SKM-1 treated with dmso at 0.1 percent for 144 hours (cell line): Measurements from ENCODE around the gene XRN2.

ENCODE experiments used
- DNase-seq: peaks from one replicate; lab custom pipeline; 2025; ENCODE audit not compliant: unreplicated experiment; lab: John Stamatoyannopoulos, UW

The XRN2 gene

DNA sequence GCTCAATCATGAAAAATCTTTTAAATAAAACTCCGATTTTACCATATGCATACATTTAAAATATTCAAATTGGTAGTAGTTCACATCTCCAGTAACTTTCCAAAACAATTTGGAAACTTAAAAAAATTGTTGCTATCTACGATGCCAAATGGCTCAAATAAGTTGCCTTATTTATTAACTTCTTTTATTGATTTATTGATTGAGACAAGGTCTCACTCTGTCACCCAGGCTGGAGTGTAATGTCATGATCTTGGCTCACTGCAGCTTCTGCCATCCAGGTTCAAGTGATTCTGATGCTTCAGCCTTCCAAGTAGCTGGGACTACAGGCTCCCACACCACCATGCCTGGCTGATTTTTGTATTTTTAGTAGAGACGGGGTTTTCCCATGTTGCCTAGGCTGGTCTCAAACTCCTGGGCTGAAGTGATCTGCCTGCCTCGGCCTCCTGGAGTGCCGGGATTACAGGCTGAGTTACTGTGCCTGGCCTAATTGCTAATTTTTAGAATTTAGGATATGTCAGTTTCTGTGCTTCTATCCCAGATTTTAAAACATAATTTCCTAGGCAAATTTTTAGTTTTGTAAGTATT lies 81.3 kb downstream of the XRN2 start:
- no peak for DNase-seq

- no peak for DNase-seq
Observed at GRCh38 chr20:21386111-21386510, 83.0 kb downstream of the XRN2 start.

- no peak for DNase-seq
Observed at GRCh38 chr20:21387528-21387927, 84.4 kb downstream of the XRN2 start.

DNA sequence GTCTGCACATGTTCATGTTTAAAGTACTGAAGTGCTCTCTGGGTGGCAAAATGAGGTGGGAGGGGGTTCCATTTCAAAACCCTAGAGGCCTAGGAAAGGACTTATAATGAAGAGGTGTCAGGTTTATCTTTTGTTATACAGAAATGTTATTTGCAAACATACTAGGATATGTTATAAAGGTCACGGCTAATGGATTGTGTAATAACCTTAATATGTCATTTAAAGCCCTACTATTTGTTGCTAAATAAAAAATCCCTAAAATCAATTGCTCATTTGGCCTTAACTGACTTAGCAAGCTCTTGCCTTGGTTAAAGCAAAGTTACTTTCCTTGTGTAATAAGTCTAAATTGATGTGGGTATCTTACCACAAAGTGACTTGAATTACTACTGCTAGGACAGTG lies 85.4 kb downstream of the XRN2 start:
- no peak for DNase-seq

GRCh38 chr20:21389368-21389767 lies 86.2 kb downstream of the XRN2 start:
- DNase-seq, result no peak

DNA sequence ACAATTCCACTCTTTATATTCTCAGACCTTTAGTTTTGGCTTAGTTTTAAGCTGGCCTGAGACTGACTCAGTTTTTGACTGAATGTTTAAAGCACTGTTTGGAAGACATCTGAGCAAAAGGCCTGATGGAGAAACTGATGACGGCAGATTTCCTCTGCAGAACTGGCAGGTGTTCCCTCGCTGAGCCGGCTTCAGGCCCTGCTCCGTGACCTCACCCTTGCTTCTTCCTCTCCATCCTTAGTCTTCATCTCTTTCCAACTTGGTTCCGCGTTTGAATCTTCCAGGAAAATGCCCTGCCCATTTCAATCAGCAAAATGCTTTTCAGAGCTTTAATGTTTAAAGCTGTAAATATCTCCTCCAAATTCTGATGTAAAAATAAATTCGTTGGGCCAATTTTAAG lies 87.6 kb downstream of the XRN2 start:
- no peak for DNase-seq

DNA sequence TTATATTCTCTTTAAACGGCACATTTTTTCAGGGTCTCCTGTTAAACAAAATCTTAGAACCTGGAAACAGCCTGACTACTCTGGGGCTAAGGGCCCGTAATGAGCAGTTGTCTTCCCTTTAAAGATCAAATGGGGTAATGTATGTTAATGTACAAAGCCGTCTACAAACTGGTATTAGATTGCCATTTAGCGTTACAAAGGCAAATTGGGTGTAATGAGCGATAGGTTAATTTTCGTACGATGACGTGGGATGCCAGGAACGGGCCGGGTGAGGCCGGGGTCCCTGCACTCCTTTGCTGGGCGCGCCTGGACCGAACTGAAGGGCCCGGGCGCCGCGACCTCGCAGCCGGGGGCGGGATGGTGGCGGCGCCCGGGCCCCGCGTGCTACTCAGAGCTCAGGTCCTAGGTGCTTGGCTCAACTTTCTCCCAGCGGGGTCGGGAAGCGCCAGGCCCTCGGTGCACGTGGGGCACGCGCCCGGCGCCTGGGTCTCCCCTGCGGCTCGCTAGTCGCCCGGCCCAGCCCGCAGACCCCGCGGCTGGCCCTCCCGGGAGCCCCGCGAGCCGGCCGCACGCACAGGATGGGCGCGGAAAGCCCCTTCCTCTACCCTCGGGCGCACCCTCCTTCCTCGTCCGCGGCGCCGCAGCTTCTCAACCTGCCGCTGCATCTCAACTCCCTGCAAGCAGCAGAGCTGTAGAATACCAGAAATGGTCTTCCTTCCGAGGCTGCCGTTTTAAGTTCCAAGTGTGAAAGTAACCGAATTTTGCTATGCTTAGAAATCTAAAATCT lies 88.2 kb downstream of the XRN2 start:
- no peak for DNase-seq

- DNase-seq, result no peak
Observed at GRCh38 chr20:21391972-21392352, 88.8 kb downstream of the XRN2 start.

- no peak for DNase-seq
Observed at GRCh38 chr20:21393166-21393565, 90.0 kb downstream of the XRN2 start.

DNA sequence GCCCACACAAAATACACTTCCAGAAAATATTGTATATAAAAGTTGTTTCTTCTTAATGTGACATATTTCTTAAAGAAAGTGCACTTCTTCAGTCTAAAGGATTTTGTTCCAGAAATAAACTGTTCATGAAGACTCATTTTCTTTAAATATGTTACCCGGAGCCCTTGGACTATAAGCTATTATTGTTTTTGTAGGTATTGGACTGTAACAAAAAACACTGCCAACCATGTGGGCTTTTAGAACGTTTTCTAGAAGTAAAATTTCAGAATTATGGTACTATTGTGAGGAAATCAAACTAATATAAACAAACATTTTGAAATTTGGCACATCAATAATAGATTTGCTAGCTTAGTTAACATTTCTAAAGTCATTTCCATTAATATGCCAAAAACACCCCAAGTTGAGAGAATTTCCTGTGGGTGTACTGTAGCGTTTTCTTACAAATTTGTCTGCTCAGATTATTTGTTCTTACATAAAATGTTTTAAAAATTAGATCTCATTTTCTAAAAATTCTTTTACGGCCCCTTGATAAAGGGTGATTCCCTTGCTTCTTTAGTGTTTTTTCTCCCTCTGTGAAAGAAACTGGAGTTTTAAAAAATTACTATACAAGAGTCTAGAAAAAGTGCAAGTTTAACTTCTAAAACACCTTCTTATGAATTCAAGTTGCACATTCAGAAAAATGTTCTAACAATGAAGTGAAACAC lies 90.8 kb downstream of the XRN2 start:
- DNase-seq, result no peak

DNA sequence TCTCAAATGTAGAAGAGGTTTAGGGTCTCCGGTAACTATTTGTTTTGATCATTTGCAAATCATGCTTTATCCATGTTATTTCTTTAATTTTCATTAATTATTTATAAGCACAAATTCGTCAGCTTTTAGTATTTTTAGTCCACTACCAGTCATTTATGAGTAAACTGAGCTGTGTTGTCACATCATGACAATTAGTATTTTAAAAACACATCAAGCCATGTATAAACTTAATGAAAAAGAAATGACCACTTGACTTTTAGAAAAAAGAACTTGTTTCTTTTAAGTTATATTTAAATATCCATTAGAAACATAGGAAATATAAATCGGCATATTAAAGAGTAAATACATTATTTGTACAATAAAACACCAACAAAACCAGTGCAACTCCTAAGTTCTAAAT lies 91.4 kb downstream of the XRN2 start:
- DNase-seq, result no peak

DNA sequence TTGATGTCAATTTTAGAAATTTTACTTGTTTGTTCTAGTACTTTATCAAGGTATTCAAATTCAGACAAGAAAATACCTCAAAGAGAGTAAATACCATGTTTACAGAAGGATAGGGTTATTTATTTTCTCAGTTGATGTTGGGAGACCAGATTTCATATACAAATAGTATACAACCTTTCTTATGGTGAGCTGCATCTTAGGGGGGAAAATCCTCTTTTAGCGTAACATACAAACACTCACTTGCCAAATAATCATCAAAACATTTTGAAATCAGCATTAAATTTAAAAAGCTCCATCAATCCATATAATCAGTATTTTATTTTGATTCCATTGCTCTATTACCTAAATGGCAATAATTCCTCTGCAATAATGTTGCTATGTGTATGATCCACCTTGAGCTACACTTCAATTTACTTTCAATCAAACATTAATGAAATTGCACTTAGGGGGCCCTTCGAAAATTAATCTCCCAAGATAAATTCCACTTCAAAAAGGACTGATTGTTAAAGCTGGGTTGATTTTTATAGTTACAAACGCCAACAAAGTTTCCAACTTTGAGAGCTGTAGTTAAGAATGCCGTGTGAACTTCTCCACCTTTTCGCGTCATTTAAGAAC lies 92.0 kb downstream of the XRN2 start:
- no peak for DNase-seq

GRCh38 chr20:21395666-21396598 lies 92.8 kb downstream of the XRN2 start:
- no peak for DNase-seq

DNA sequence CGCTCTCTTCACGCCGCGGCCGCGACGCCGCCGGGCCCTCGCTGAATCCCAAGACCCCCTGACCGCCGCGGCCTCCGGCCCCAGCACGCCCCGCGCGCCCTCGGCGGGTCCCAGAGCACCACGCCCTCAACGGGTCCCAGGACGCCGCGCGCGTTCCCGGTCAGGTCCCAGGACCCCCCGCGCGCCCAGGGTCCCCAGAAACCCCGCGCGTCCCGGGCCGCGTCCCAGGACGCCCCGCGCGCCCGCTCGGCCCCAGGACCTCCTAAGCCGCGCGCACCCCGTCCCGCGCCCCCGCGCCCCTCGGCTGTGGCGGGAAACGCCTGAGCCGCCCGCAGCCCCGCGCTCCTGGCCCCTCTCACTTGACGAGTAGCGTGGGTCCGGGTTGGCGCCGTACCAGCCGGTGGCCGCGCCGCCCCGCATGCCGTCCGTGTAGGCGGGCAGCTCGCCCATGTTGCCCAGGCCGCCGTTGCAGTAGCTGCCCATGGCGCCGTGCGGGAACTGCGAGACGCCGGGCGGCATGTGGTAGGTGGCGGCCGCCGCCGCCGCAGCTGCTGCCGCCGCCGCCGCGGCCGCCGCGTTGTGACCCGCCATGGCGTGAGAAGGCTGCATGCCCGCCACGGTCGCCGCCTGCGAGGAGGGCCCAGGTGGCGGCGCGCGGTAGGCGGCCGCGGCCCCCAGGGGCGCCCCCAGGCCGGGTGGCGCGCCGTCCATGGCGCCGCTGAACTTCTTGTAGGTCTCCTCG lies 93.6 kb downstream of the XRN2 start:
- DNase-seq, result no peak

- peak; percentile 43 for DNase-seq
Observed at GRCh38 chr20:21397341-21398108, 94.4 kb downstream of the XRN2 start, which contains the start of gene NKX2-4. NKX2-4 (minus strand) TSS chr20:21397526; CDS start chr20:21397399, 127 bp downstream.

DNA sequence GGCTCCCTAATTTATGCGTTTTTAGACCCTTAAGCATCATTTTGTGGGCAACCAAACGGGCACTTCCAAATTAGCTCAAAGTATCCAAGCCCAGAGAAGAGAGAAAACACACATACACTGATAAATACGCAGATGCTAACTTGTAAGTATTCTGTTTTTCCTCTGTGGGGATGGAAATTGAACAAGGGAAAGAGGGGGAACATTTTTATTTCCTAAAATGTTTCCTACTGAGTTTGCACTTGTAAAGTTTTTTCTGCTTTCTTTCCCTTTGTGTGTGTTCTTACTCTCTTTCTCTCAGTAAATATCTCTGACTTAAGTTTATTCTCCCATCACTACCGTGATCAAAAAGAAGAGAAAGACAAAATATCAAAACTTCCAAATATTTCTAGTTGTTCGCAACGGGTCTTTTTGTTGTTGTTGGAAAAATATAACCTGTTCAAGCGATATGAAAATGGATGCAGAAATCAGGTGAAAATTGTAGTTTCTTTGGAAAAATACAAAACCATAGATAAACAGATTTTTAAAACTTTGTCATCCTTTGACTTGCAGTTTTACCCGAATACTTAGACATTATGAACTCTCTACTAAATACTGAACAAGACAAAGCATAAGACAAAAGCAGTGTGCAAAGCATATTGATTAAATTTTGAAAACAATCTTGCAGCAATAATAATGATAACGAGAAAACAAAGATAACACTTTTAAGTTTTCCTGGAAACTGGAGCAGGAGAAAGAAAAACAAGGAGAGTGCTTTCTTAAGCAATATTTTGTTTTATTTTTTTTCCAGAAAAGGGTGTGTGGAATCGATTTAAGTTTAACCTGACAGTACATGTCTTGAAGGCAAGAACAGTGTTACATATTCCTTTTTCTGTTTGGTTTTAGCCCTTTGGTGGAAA lies 95.2 kb downstream of the XRN2 start:
- no peak for DNase-seq

GRCh38 chr20:21399005-21399475 lies 95.9 kb downstream of the XRN2 start:
- DNase-seq, result no peak

GRCh38 chr20:21411725-21412124 lies 108.6 kb downstream of the XRN2 start:
- no peak for DNase-seq
